Placental epithelial cell (primary cell): ENCODE data around the gene MAP2K6. TPM values are rescaled to one million over a fixed set of nuclear protein-coding genes. Genes with fewer than 3 reads are reported as not detected.

ENCODE experiments used
- total RNA-seq: library from RNA; depleted of rRNA; stranded (reverse); fragments of >200 nt; gene quantifications from 2 replicates; pipeline ENCODE4 v1.2.3, GENCODE V29; 2012

MAP2K6 gene
- total RNA-seq: 0.39 and 1.8 TPM in 2 replicates

DNA sequence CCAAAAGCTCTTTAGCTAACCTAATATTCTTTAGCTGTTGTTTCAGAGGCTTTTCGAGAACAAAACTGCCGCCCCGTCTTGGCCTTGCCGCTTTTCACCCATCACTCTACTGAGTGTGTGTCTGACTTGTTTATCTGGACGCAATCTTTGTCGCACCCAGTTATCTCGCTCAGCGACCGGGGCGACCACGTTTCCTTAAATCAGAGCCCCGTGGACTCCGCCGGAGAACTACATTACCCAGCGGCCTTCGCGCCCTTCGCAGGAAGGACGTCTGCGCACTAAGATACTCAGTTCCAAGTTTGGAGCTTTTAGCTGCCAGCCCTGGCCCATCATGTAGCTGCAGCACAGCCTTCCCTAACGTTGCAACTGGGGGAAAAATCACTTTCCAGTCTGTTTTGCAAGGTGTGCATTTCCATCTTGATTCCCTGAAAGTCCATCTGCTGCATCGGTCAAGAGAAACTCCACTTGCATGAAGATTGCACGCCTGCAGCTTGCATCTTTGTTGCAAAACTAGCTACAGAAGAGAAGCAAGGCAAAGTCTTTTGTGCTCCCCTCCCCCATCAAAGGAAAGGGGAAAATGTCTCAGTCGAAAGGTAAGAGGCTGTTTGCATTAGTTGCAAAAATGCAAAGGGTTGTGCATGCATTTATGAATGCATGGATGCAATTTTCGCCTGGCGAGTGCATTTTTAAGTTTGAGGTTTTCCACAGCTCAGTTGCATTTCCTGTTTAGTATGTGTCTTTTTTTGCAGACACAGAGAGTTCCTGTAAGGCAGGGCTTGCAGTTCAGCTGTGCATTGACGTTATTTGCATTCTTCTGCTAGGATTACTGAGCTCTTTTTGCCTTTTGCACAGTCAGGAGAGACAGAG, at the start of gene MAP2K6:
Gene MAP2K6, plus strand, starts transcription at position 290 of the 867 bp plus-strand sequence. Its CDS starts 288 bp downstream, at position 578.

Other genes with a start within 250 kb of the MAP2K6 start
- gene ABCA10, start 185.9 kb upstream of the MAP2K6 start, total RNA-seq: 0.87 and 3.1 TPM in 2 replicates
- gene ABCA5, start 87.6 kb upstream of the MAP2K6 start, total RNA-seq: 15.7 and 29.1 TPM in 2 replicates